ENCODE measurements around the gene GRK4. TPM values are rescaled to one million over a fixed set of nuclear protein-coding genes. Genes with fewer than 3 reads are reported as not detected.
A peak's percentile ranks its signal among the peaks of the same experiment; 100 is the strongest.

Gene GRK4
- total RNA-seq, 1 donor from 2014 or later = 9.0 TPM

GRCh38 chr4:2932951-2933565, 30.3 kb upstream of the GRK4 start:
- Histone ChIP-seq H3K4me3 (peak overlapping the region; percentile 84), H3K27me3 (ENCODE audit: low read depth) (no peaks in the 10 kb centered on the region), H3K4me1 (peaks cover 72% of the 10 kb centered on the region), H3K27ac (replicated peaks) (peak overlapping the region; percentile 86), H3K9me3 (replicated peaks) (no peaks in the 10 kb centered on the region), H3K36me3 (peaks cover 37% of the 10 kb centered on the region)
- no peak for TF ChIP-seq CTCF (IDR thresholded peaks at IDR 0.05; ENCODE audit: borderline replicate concordance)
- intact Hi-C loops (cut with micrococcal nuclease) = no loop called here
- DNase-seq = peak; percentile 18

- Histone ChIP-seq H3K36me3 (peaks cover 37% of the 10 kb centered on the region), H3K4me3 (peak overlapping the region; percentile 84), H3K4me1 (peaks cover 72% of the 10 kb centered on the region), H3K9me3 (replicated peaks) (no peaks in the 10 kb centered on the region), H3K27me3 (ENCODE audit: low read depth) (no peaks in the 10 kb centered on the region), H3K27ac (replicated peaks) (peak overlapping the region; percentile 86)
- no peak for TF ChIP-seq CTCF (IDR thresholded peaks at IDR 0.05; ENCODE audit: borderline replicate concordance)
- DNase-seq = peak; percentile 22
- intact Hi-C loops (cut with micrococcal nuclease) = no loop called here
Observed at GRCh38 chr4:2933566-2934076, 29.8 kb upstream of the GRK4 start.

GRCh38 chr4:2934077-2934812, 29.1 kb upstream of the GRK4 start:
- DNase-seq = peak; percentile 68
- Histone ChIP-seq H3K36me3 (peaks cover 37% of the 10 kb centered on the region), H3K4me3 (peak overlapping the region; percentile 84), H3K4me1 (peaks cover 72% of the 10 kb centered on the region), H3K27ac (replicated peaks) (peak overlapping the region; percentile 86), H3K9me3 (replicated peaks) (no peaks in the 10 kb centered on the region), H3K27me3 (ENCODE audit: low read depth) (no peaks in the 10 kb centered on the region)
- no peak for TF ChIP-seq CTCF (IDR thresholded peaks at IDR 0.05; ENCODE audit: borderline replicate concordance)
- intact Hi-C loops (cut with micrococcal nuclease) = no loop called here

- H3K27ac ChIP-seq (replicated peaks) = peak overlapping the region; percentile 86
- no peaks in the 10 kb centered on the region for H3K9me3 ChIP-seq (replicated peaks)
- DNase-seq = peak; percentile 95
- no peak for TF ChIP-seq CTCF (IDR thresholded peaks at IDR 0.05; ENCODE audit: borderline replicate concordance)
- peaks cover 37% of the 10 kb centered on the region for H3K36me3 ChIP-seq
- H3K4me3 ChIP-seq = peak overlapping the region; percentile 84
- intact Hi-C loops (cut with micrococcal nuclease) = no loop called here
- no peaks in the 10 kb centered on the region for H3K27me3 ChIP-seq (ENCODE audit: low read depth)
- peaks cover 71% of the 10 kb centered on the region for H3K4me1 ChIP-seq
Observed at GRCh38 chr4:2934813-2935761, 28.3 kb upstream of the GRK4 start.
